ENCODE measurements around the gene STARD5.

DNA sequence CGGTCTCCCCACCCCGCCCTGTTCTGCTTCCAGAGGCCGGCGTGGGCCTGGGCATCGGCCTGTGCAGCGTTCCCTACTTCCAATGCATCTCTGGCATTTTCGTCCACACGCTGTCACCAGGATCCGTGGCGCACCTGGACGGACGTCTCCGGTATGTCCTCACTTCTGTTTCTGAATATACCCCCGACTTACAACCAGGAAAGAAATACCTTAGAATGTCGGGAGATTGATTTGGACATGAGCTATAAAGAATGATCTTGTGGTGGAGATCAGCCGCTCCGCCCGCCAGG lies 41.4 kb downstream of the STARD5 start:
- TF ChIP-seq, protein P1, sequence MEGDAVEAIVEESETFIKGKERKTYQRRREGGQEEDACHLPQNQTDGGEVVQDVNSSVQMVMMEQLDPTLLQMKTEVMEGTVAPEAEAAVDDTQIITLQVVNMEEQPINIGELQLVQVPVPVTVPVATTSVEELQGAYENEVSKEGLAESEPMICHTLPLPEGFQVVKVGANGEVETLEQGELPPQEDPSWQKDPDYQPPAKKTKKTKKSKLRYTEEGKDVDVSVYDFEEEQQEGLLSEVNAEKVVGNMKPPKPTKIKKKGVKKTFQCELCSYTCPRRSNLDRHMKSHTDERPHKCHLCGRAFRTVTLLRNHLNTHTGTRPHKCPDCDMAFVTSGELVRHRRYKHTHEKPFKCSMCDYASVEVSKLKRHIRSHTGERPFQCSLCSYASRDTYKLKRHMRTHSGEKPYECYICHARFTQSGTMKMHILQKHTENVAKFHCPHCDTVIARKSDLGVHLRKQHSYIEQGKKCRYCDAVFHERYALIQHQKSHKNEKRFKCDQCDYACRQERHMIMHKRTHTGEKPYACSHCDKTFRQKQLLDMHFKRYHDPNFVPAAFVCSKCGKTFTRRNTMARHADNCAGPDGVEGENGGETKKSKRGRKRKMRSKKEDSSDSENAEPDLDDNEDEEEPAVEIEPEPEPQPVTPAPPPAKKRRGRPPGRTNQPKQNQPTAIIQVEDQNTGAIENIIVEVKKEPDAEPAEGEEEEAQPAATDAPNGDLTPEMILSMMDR (IDR thresholded peaks at IDR 0.05), result no peak
- no peak for TF ChIP-seq POLR2A (IDR thresholded peaks at IDR 0.05)
